CD14-positive monocyte (primary cell): ENCODE results near the gene AMD1. TPM values are rescaled to one million over a fixed set of nuclear protein-coding genes. Genes with fewer than 3 reads are reported as not detected.

Source experiments
- DNase-seq, 3 donors: peaks; one replicate each; pipeline ENCODE4 v3.0.0-alpha.2; 2011 to 2022
- H2AFZ ChIP-seq: 2 replicates; pipeline ENCODE4 v1.6.0; 2012; ENCODE audit warnings: mild to moderate bottlenecking, low read depth, low read length, inconsistent platforms; ENCODE audit not compliant: insufficient read depth, poor library complexity, severe bottlenecking
- H3K27ac ChIP-seq, 2 donors: 1 replicate in 1 of 2; 2 replicates in 1 of 2; pipeline ENCODE4 v1.5.1; 2012 to 2013; ENCODE audit warnings: low read length in 2 of 2, control low read depth in 1 of 2, inconsistent platforms in 1 of 2, low read depth in 1 of 2, mild to moderate bottlenecking in 1 of 2
- H3K27me3 ChIP-seq, 2 donors: one replicate each; pipeline versions ENCODE4 v1.6.0 to v1.6.1; 2011 to 2013; ENCODE audit warnings: low read length in 2 of 2; ENCODE audit not compliant: control insufficient read depth in 2 of 2, insufficient read depth in 2 of 2
- H3K36me3 ChIP-seq, 2 donors: replicated peaks in 1 of 2; 1 replicate in 1 of 2; 2 replicates in 1 of 2; pipeline versions ENCODE4 v1.5.1 to v1.6.1; 2012 to 2013; ENCODE audit warnings: low read length in 2 of 2, control low read depth in 1 of 2, inconsistent platforms in 1 of 2, mild to moderate bottlenecking in 1 of 2; ENCODE audit not compliant: insufficient read depth in 2 of 2, control insufficient read depth in 1 of 2
- H3K4me1 ChIP-seq, 2 donors: 1 replicate in 1 of 2; 2 replicates in 1 of 2; pipeline versions ENCODE4 v1.5.1 to v1.6.1; 2012 to 2013; ENCODE audit warnings: low read length in 2 of 2, control low read depth in 1 of 2, inconsistent platforms in 1 of 2, mild to moderate bottlenecking in 1 of 2, moderate library complexity in 1 of 2; ENCODE audit not compliant: insufficient read depth in 2 of 2, control insufficient read depth in 1 of 2
- H3K4me2 ChIP-seq: replicated peaks from 2 replicates; pipeline ENCODE3; 2012; ENCODE audit warnings: low read length, moderate library complexity, mild to moderate bottlenecking; ENCODE audit not compliant: poor library complexity, severe bottlenecking; ENCODE audit errors: extremely low read depth
- H3K4me3 ChIP-seq, 3 experiments: fragments of 200-600 bp in 1 of 3; sonication (generic) in 1 of 3; replicated peaks in 1 of 3; 1 replicate in 2 of 3; 2 replicates in 1 of 3; pipeline ENCODE4 v1.5.1; 2011 to 2013; ENCODE audit warnings: low read length in 3 of 3, mild to moderate bottlenecking in 3 of 3, control low read depth in 2 of 3, low read depth in 2 of 3, inconsistent platforms in 1 of 3, moderate library complexity in 1 of 3
- H3K79me2 ChIP-seq: 2 replicates; pipeline ENCODE4 v1.6.0; 2012; ENCODE audit warnings: mild to moderate bottlenecking, control low read depth, inconsistent platforms, low read length, moderate library complexity; ENCODE audit not compliant: insufficient read depth
- H3K9ac ChIP-seq: 2 replicates; pipeline ENCODE4 v1.6.0; 2017; ENCODE audit warnings: low read length, mild to moderate bottlenecking; ENCODE audit not compliant: insufficient read depth, poor library complexity, severe bottlenecking
- H3K9me3 ChIP-seq, 2 donors: replicated peaks in 1 of 2; 1 replicate in 1 of 2; 2 replicates in 1 of 2; pipeline versions ENCODE4 v1.5.1 to v1.6.1; 2012 to 2013; ENCODE audit warnings: low read length in 2 of 2, control low read depth in 1 of 2; ENCODE audit not compliant: control insufficient read depth in 1 of 2, insufficient read depth in 1 of 2
- H4K20me1 ChIP-seq: 2 replicates; pipeline ENCODE4 v1.6.0; 2012; ENCODE audit warnings: mild to moderate bottlenecking, low read length, control low read depth, moderate library complexity; ENCODE audit not compliant: insufficient read depth
- H3K27ac Mint-ChIP-seq, 7 donors: one replicate each; pipeline ENCODE4 v1.8.0; 2020; ENCODE audit warnings: mild to moderate bottlenecking in 7 of 7, mixed read lengths in 7 of 7, moderate library complexity in 6 of 7, inconsistent platforms in 2 of 7
- H3K27me3 Mint-ChIP-seq, 3 donors: one replicate each; pipeline ENCODE4 v1.8.0; 2021 to 2022; ENCODE audit warnings: low read depth in 3 of 3, mild to moderate bottlenecking in 3 of 3, mixed read lengths in 3 of 3, moderate library complexity in 3 of 3, inconsistent platforms in 1 of 3
- H3K36me3 Mint-ChIP-seq, 2 donors: one replicate each; pipeline ENCODE4 v1.8.0; 2020; ENCODE audit warnings: mixed read lengths in 2 of 2, inconsistent platforms in 1 of 2, mild to moderate bottlenecking in 1 of 2
- H3K4me1 Mint-ChIP-seq: one replicate; pipeline ENCODE4 v1.8.0; 2020; ENCODE audit warnings: mild to moderate bottlenecking, mixed read lengths
- H3K4me3 Mint-ChIP-seq, 2 donors: one replicate each; pipeline ENCODE4 v1.8.0; 2020; ENCODE audit warnings: mild to moderate bottlenecking in 2 of 2, mixed read lengths in 2 of 2, moderate library complexity in 1 of 2
- H3K9me3 Mint-ChIP-seq, 7 donors: one replicate each; pipeline ENCODE4 v1.8.0; 2020 to 2022; ENCODE audit warnings: mixed read lengths in 7 of 7, mild to moderate bottlenecking in 6 of 7, moderate library complexity in 6 of 7, inconsistent platforms in 2 of 7
- WGBS: methylation state at CpG from one replicate; pipeline ENCODE4 v1.1.5; 2013; ENCODE audit warnings: missing lambda C conversion rate; ENCODE audit not compliant: insufficient coverage; 5-methylcytosine and 5-hydroxymethylcytosine counted together
- intact Hi-C, 2 donors: fragments of 100-400 bp; cut with micrococcal nuclease; formaldehyde crosslinking; loops; one replicate each; pipeline versions ENCODE4 v1.15.0 to v1.15.1; 2023
- polyA plus RNA-seq, 3 donors: library from polyadenylated mRNA; depleted of rRNA in 1 of 3; unstranded in 2 of 3; stranded (reverse) in 1 of 3; fragments of 300-500 nt in 2 of 3; fragments of >200 nt in 1 of 3; fragmentation: Illumina TruSeq in 2 of 3; gene quantifications; 1 replicate in 2 of 3; 2 replicates in 1 of 3; pipeline ENCODE4 v1.2.3, GENCODE V29; 2012 to 2021
- TF ChIP-seq, protein P1 (sequence below): fragments of 200-600 bp; IDR thresholded peaks from one replicate; pipeline ENCODE4 v1.8.0; 2022; ENCODE audit warnings: antibody characterized with exemption, mild to moderate bottlenecking

The AMD1 gene
- polyA plus RNA-seq, 3 donors: 35.0 to 60.5 (median 45.3) TPM

DNA sequence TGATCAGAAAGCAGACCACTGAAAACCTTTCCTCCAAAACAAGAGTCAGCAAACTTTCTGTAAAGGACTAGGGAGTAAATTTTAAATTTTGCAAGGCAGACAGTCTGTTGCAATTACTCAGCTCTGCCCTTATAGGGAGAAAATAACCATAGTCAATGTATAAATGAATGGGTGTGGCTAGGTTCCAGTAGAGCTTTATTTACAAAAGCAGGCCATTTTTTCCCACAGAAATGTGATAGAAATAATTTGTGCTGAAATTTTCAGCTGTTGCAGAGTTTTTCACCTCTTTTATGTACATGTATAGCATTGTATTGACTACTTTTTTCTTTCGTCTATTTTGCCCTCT lies 7.7 kb downstream of the AMD1 start:
- Histone ChIP-seq H3K27me3 (no peaks in the 10 kb centered on the region), H3K9ac (no peak overlapping the region), H3K4me3 (no peak overlapping the region), H3K79me2 (peaks cover 100% of the 10 kb centered on the region), H3K36me3 (no peaks in the 10 kb centered on the region), H4K20me1 (peaks cover 99% of the 10 kb centered on the region), H3K4me2 (peak overlapping the region; percentile 7), H3K4me1 (peaks cover 70 to 90% of the 10 kb centered on the region in 2 donors), H3K27ac (peak overlapping the region in 1 of 2 donors; percentile 93), H3K9me3 (no peaks in the 10 kb centered on the region), H2AFZ (no peak overlapping the region)
- Mint-ChIP-seq H3K4me1 (peaks cover 88% of the 10 kb centered on the region), H3K4me3 (peak overlapping the region in 1 of 2 donors; percentile 34), H3K27me3 (no peaks in the 10 kb centered on the region), H3K9me3 (no peaks in the 10 kb centered on the region), H3K27ac (peak overlapping the region in 4 of 7 donors; percentile 12 to 81 (median 50)), H3K36me3 (peaks cover 0 to 3% of the 10 kb centered on the region in 2 donors)
- TF ChIP-seq, protein P1, sequence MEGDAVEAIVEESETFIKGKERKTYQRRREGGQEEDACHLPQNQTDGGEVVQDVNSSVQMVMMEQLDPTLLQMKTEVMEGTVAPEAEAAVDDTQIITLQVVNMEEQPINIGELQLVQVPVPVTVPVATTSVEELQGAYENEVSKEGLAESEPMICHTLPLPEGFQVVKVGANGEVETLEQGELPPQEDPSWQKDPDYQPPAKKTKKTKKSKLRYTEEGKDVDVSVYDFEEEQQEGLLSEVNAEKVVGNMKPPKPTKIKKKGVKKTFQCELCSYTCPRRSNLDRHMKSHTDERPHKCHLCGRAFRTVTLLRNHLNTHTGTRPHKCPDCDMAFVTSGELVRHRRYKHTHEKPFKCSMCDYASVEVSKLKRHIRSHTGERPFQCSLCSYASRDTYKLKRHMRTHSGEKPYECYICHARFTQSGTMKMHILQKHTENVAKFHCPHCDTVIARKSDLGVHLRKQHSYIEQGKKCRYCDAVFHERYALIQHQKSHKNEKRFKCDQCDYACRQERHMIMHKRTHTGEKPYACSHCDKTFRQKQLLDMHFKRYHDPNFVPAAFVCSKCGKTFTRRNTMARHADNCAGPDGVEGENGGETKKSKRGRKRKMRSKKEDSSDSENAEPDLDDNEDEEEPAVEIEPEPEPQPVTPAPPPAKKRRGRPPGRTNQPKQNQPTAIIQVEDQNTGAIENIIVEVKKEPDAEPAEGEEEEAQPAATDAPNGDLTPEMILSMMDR: no peak
- intact Hi-C loops: loop anchor here in 1 of 2 donors (10.0 kb wide), 1 partner anchor 197 kb away; no protein-coding TSS in a partner anchor
- no CpG with 5 or more reads among the region's 1 CpG for WGBS
- no peak for DNase-seq

DNA sequence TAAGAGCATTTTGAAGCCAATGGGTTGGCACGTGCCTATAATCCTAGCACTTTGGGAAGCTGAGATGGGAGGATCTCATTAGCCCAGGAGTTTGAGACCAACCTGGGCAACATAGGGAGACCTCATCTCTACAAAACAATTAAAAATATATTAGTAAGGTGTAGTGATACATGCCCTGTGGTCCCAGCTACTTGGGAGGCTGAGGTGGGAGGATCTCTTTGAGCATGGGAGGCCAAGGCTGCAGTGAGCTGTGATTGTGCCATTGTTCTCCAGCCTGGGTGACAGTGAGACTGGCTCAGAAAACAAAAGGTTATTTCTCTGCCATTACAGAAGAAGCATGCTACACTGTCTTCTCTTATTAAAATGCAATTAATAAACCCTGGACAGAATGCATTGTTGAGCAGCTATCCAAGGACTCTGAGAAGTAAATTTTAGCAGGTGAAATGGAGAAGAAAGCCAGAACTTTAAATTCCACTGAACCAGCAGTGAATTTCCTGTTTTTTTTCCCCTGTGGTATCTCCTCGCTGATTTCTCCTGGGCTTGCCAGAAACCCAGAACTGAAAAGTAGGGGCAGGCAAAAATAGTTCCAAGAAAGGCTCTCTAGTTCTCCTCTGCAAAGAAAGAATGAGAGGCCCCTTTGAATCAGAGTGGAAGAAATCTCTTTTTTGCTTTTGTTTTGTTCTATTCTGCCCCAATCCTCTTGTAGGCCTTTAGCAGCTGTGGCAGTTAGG lies 8.4 kb downstream of the AMD1 start:
- peak overlapping the region in 1 of 2 donors; percentile 93 for H3K27ac ChIP-seq

More for the DNA sequence above, 8.4 kb downstream of the AMD1 start:
- Histone ChIP-seq H4K20me1 (peaks cover 99% of the 10 kb centered on the region), H3K79me2 (peaks cover 100% of the 10 kb centered on the region), H3K4me1 (peaks cover 63 to 83% of the 10 kb centered on the region in 2 donors), H2AFZ (no peak overlapping the region), H3K4me2 (peak overlapping the region; percentile 21), H3K4me3 (no peak overlapping the region), H3K36me3 (no peaks in the 10 kb centered on the region), H3K9me3 (no peaks in the 10 kb centered on the region), H3K9ac (no peak overlapping the region), H3K27me3 (no peaks in the 10 kb centered on the region)
- peaks cover 81% of the 10 kb centered on the region for H3K4me1 Mint-ChIP-seq
- intact Hi-C loops: loop anchor here in 1 of 2 donors (10.0 kb wide), 1 partner anchor 198 kb away; no protein-coding TSS in a partner anchor
- no peaks in the 10 kb centered on the region for H3K27me3 Mint-ChIP-seq
- no CpG with 5 or more reads among the region's 2 CpGs for WGBS
- H3K9me3 Mint-ChIP-seq: no peaks in the 10 kb centered on the region
- H3K36me3 Mint-ChIP-seq: peaks cover 0 to 8% of the 10 kb centered on the region in 2 donors
- H3K27ac Mint-ChIP-seq: peak overlapping the region; percentile 35 to 81 (median 66)
- DNase-seq: no peak
- TF ChIP-seq, protein P1: no peak
- H3K4me3 Mint-ChIP-seq: no peak overlapping the region
